ENCODE measurements around the gene TAC3.

DNA sequence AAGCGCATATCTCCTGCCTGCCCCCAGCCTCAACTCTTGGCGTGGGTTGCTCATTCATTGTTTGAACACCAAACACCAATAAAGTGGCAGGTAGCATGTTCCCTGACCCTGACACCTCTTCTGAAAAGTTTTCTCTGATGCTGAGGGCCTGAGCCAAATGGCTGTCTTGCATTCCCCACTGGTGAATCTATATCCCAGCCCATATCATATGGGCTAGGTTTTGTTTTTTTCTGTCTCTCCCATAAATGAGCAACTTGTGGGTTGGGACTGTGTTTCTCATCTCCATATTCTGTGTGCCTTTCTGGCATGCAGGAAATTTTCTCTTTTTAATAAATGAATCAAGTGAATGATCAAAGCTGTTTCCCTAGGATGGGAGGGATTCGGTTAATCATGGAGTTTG is 28.6 kb upstream of the TAC3 start:
- no peak for TF ChIP-seq POLR2A (IDR thresholded peaks at IDR 0.05; ENCODE audit: low read length)
- TF ChIP-seq GATA1 (IDR thresholded peaks at IDR 0.05; ENCODE audit: low read depth, low read length), result no peak
